Ectodermal cell (in vitro differentiated cells): ENCODE results near the gene SBSN.

Experiments used
- H3K27ac ChIP-seq: 2 replicates; pipeline ENCODE4 v1.7.0; 2013; ENCODE audit warnings: mild to moderate bottlenecking, low read depth, low read length; ENCODE audit not compliant: insufficient read depth, poor library complexity, severe bottlenecking
- H3K27me3 ChIP-seq: 2 replicates; pipeline ENCODE4 v1.7.0; 2013; ENCODE audit warnings: mild to moderate bottlenecking, low read length; ENCODE audit not compliant: insufficient read depth, control insufficient read depth, poor library complexity, severe bottlenecking
- H3K36me3 ChIP-seq: one replicate; pipeline ENCODE4 v1.7.0; 2013; ENCODE audit warnings: low read length; ENCODE audit not compliant: control insufficient read depth, insufficient read depth
- H3K4me1 ChIP-seq: one replicate; pipeline ENCODE4 v1.7.0; 2013; ENCODE audit warnings: low read length; ENCODE audit not compliant: control insufficient read depth, insufficient read depth
- H3K4me3 ChIP-seq: 2 replicates; pipeline ENCODE4 v1.7.0; 2013; ENCODE audit warnings: low read depth, low read length, control low read depth; ENCODE audit not compliant: insufficient read depth
- H3K9me3 ChIP-seq: 2 replicates; pipeline ENCODE4 v1.7.0; 2013; ENCODE audit warnings: mild to moderate bottlenecking, low read length, moderate library complexity; ENCODE audit not compliant: control insufficient read depth
- WGBS, 2 experiments: methylation state at CpG; one replicate each; pipeline ENCODE4 v1.1.7; 2013; ENCODE audit warnings: missing lambda C conversion rate in 2 of 2; 5-methylcytosine and 5-hydroxymethylcytosine counted together

SBSN gene

DNA sequence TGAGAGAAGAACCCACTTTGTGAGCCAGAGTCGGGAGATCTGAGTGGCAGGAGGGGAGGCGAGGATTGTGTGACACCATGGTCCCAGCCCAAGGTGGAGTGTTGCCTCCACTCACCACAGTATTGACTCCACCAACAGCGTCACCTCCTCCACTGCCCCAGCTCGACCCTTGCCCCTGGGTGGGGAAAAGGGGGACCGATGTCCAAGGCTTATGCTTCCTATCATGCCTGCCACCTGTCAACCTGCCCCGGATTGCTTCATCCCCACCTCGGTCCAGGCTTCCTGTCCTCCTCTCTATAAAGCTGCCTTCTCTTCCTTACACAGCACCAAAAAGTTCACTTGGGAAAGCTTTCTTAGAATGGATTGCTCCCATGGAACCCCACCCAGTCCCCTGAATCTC lies 22.1 kb downstream of the SBSN start:
- Histone ChIP-seq H3K4me1 (peaks cover 9% of the 10 kb centered on the region), H3K27me3 (peaks cover 20% of the 10 kb centered on the region), H3K27ac (no peak overlapping the region), H3K4me3 (no peak overlapping the region), H3K9me3 (no peaks in the 10 kb centered on the region), H3K36me3 (no peaks in the 10 kb centered on the region)
- 93 to 94% methylated on average over 7 of the region's 7 CpGs for WGBS, 2 experiments

DNA sequence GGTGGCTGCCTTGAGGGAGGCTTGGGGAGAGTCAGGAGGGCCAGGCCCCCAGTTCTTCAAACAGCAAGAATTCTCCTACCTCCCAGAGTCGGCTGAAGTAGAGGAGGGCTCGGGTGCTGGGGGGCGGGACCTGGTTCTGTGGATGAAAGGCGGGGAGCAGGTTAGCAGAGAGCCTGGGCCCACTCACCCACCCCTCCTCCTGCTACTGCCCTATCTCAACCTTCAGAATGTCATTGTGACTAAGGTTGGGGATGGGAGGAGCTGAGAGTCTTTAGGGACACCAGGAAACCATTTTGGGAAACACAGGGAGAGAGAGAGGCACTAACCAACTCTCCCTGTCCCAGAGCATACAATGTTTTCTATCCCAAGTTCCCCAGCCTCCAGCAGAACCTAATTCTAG lies 25.4 kb downstream of the SBSN start:
- no peaks in the 10 kb centered on the region for H3K36me3 ChIP-seq
- no peak overlapping the region for H3K4me3 ChIP-seq
- no peaks in the 10 kb centered on the region for H3K4me1 ChIP-seq
- no peak overlapping the region for H3K27ac ChIP-seq
- WGBS, 2 experiments: 83 to 88% methylated on average over 3 to 4 of the region's 4 CpGs
- H3K27me3 ChIP-seq: no peaks in the 10 kb centered on the region
- H3K9me3 ChIP-seq: no peaks in the 10 kb centered on the region

DNA sequence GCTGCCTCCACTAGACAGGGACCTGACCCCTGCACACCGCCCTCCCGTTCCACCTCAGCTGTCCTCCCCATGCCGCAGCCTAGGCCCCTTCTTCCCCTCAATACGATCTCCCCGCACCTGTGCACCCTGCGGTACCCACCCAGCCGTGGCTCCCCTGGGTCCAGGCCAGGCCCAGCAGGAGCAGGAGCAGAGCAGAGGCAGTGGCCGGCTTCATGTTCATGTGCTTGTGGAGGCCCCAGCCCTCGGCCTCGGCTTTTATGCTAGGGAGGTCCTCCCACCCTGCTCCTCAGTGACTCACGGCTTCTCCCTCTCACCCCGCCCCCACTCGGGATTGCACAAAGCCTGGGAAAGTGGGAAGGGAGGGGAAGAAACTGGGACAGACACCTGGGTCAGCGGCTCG lies 26.4 kb downstream of the SBSN start:
- no peak overlapping the region for H3K27ac ChIP-seq
- no peaks in the 10 kb centered on the region for H3K27me3 ChIP-seq
- whole genome bisulfite sequencing, 2 experiments: 86 to 89% methylated on average over 14 to 15 of the region's 15 CpGs

DNA sequence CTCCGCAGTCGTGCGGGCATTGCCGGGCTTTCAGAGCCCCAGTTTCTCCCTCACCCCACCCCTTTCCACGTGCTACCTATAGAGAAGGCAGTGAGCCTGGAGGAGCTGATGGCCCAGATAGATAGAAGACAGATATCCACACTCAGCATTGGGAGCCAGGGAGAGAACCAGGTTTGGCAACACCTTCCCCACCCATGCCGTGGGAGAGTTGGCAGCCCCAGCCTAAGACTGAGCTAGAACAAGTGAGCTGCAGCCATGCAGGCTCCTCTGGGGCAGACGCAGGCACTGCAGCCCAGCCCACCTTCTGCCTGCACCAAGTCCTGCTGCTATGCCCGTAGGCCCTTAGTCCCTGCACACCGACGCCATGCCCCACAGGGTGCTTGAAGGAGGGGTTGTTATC lies 27.5 kb downstream of the SBSN start:
- Histone ChIP-seq H3K9me3 (no peaks in the 10 kb centered on the region), H3K4me3 (no peak overlapping the region), H3K27me3 (no peaks in the 10 kb centered on the region), H3K27ac (no peak overlapping the region), H3K4me1 (no peaks in the 10 kb centered on the region), H3K36me3 (no peaks in the 10 kb centered on the region)
- WGBS, 2 experiments: 89 to 96% methylated on average over 10 of the region's 10 CpGs

More for the DNA sequence above, 26.4 kb downstream of the SBSN start:
- Histone ChIP-seq H3K4me1 (no peaks in the 10 kb centered on the region), H3K4me3 (no peak overlapping the region), H3K9me3 (no peaks in the 10 kb centered on the region), H3K36me3 (no peaks in the 10 kb centered on the region)

DNA sequence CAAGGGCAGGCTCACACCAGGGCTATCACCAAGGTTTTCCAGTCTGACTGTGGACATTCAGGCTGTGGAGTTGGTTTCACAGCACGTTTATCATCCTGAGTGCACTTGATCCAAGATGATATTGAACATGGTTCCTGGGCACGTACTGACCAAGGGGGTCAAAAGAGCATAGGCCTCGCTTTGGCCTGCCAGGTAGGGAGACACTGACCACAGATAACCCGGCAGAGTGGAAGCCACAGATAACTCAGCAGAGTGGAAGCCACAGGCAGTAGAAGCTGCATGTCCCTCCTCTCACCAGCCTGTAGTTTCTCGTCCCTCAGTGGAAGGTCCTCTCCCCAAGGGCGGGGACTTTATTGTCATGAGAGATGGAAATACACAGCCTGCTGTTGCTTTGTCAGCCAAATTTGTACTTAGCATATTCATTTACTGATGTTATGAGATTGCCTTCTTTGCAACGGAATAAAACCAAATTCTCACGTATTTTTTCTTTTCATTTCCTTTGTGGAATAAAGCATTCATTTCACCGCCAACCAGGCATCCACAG lies 29.1 kb downstream of the SBSN start:
- Histone ChIP-seq H3K4me1 (no peaks in the 10 kb centered on the region), H3K27me3 (no peaks in the 10 kb centered on the region), H3K36me3 (no peaks in the 10 kb centered on the region), H3K9me3 (no peaks in the 10 kb centered on the region), H3K27ac (no peak overlapping the region), H3K4me3 (no peak overlapping the region)
- WGBS, 2 experiments: 84 to 87% methylated on average over 9 of the region's 9 CpGs

DNA sequence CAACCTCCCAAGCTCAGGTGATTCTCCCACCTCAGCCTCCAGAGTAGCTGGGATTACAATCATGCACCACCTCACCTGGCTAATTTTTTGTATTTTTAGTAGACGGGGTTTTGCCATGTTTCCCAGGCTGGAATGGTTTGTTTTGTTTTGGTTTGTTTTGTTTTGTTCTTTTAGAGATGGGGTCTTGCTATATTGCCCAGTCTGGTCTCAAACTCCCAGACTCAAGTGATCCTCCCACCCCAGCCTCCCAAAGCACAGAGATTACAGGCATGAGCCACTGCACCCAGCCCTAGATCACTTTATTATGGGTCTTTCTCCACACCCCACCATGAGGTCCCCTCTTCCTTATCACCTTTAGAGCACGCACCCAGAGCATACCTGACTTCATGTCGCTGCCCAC lies 29.9 kb downstream of the SBSN start:
- H3K4me1 ChIP-seq: no peaks in the 10 kb centered on the region
- H3K27ac ChIP-seq: no peak overlapping the region
- H3K9me3 ChIP-seq: no peaks in the 10 kb centered on the region
- WGBS, 2 experiments: 75 to 86% methylated on average over 3 of the region's 3 CpGs
- no peaks in the 10 kb centered on the region for H3K27me3 ChIP-seq
- H3K36me3 ChIP-seq: no peaks in the 10 kb centered on the region
- no peak overlapping the region for H3K4me3 ChIP-seq

DNA sequence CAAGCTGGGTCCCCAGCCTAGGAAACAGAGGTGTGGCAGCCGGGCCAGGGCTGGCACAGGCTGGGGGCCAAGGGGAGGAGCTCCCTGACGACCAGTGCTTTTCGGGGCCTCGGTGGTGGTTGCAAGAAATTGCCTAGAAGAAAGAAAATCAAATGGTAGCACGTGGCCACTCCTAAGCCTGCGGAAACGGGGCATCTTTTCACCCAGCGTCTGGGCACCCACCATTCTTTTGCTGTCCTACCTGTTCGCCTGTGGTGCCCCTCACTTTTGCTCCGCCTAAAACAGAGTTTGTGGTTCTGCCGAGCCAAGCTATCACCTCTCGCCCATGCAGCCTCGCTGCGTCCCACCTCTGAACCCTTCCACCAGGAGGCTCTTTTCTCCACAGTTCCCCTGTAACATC lies 30.7 kb downstream of the SBSN start:
- 90 to 91% methylated on average over 14 of the region's 14 CpGs for WGBS, 2 experiments
- H3K27ac ChIP-seq: no peak overlapping the region
- no peaks in the 10 kb centered on the region for H3K27me3 ChIP-seq
- no peaks in the 10 kb centered on the region for H3K4me1 ChIP-seq
- no peaks in the 10 kb centered on the region for H3K36me3 ChIP-seq
- no peak overlapping the region for H3K4me3 ChIP-seq
- H3K9me3 ChIP-seq: no peaks in the 10 kb centered on the region

DNA sequence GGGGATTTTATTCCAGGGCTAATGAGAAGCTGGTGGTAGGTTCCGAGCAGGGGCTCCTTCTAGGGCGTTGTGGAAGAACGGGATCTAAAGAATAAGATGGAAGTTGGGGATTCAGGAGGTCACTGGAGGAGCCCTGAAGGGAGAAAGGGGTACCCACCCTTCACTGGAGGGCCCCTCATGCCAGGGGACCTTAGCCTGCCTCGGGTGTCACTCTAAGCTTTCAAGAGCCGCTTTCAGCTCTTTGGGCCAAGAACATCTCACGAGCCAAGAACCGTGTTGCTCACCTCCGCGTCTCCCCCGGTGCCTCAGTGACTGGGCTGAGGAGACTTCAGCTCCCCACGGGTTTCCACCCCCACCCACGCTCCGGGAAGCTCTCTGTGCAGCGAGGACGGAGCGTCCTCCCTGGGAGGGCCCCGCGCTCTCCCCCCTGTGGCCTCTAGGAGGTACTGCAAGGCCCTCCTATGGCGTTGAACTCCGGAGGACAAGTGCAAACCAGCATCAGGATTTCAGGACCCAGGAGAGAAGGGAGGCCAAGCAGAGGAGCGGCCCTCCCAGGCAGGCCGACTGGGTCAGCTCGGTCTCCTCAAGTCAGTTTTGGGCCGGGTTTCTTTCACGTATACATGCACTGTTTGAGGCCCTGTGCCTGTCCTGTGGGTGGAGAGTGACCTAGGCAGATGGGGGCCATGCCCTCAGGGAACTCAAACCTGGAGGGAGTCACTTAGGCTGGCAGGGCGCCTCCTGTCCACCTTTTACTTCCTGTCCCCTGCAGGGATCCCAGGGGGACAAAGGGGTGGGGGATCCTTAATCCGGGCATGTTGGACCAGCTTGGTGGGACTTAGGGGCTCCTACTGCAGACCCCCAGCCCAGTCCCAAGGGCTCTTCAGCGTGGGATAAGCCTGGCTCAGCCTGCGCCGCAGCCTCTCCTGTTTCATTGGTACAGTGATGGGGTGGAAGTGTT lies 32.7 kb downstream of the SBSN start:
- WGBS, 2 experiments: 38 to 41% methylated on average over 30 of the region's 30 CpGs
- Histone ChIP-seq H3K27ac (no peak overlapping the region), H3K4me1 (no peaks in the 10 kb centered on the region), H3K4me3 (no peak overlapping the region), H3K36me3 (no peaks in the 10 kb centered on the region), H3K9me3 (no peaks in the 10 kb centered on the region), H3K27me3 (no peaks in the 10 kb centered on the region)

DNA sequence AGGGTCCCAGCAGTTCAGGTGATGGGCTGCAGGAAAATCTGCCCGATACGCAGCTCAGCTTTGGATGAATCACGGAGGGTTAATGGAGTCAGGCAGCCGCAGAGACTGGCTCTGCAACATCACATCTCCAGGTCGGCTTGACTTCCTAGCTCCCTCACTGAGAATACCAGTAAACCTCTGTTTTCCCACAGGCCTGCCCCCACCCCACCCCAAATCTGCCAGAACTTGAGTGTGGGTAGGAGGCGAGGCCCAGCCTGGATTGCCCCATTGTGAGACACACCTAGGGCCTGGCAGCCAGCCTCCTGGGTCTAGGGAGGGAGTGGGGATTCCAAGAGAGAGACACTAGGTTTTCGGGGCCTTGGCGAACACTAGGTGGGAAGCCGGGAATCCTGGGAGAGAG lies 34.1 kb downstream of the SBSN start:
- Histone ChIP-seq H3K4me1 (no peaks in the 10 kb centered on the region), H3K27me3 (no peaks in the 10 kb centered on the region), H3K4me3 (no peak overlapping the region), H3K27ac (no peak overlapping the region), H3K36me3 (no peaks in the 10 kb centered on the region), H3K9me3 (no peaks in the 10 kb centered on the region)
- WGBS, 2 experiments: 90% methylated on average over 9 of the region's 9 CpGs

DNA sequence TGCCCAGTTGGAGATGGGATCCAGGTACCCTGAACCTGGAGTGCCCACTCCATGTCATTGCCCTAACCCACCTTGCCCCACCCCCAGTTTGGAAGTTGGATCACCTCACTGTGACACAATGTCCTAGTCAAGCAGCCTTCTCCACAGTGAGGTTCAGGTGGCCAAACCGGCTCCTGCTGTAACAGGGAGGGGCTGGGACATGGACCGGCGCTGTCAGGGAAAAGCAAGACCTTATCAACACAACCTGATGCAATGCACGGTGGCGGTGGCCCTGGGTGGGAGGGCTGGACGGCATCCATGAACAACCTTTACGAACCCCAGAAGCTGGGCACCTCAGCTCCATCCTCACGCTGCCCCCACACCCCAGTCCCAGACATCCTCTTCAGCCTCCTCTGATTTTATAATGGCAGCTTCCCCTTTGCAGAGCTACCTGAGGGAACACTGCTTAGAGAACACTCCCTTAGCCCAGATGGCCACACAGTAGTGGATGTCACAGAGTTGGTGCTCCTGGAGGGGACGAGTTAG lies 36.2 kb downstream of the SBSN start:
- Histone ChIP-seq H3K27me3 (no peaks in the 10 kb centered on the region), H3K27ac (no peak overlapping the region)
- WGBS, 2 experiments: 93 to 95% methylated on average over 9 of the region's 9 CpGs

More for the DNA sequence above, 36.2 kb downstream of the SBSN start:
- H3K9me3 ChIP-seq: no peaks in the 10 kb centered on the region
- H3K4me1 ChIP-seq: no peaks in the 10 kb centered on the region
- no peaks in the 10 kb centered on the region for H3K36me3 ChIP-seq
- H3K4me3 ChIP-seq: no peak overlapping the region
